PC-3 (cell line): ENCODE measurements around the gene TRMT10A. TPM values are rescaled to one million over a fixed set of nuclear protein-coding genes. Genes with fewer than 3 reads are reported as not detected.

Experiments
- ATAC-seq: fragments of 200-7000 bp; cut with Tn5 transposase; 2 replicates; pipeline ENCODE4 v1.9.1; 2020; ENCODE audit warnings: mild to moderate bottlenecking, moderate library complexity
- BruUV-seq: library from RNA; stranded (reverse); fragments of 400-500 nt; replicated peaks from 2 replicates; lab custom pipeline; 2021; lab: Mats Ljungman, UMichigan
- CTCF ChIA-PET: fragments of 300-600 bp; sonication (Branson Sonifier 250); formaldehyde crosslinking; loops from one replicate; lab custom pipeline; 2022; ENCODE audit warnings: antibody characterized with exemption; lab: Charles Lee
- POLR2A ChIA-PET: fragments of 300-600 bp; sonication (Branson Sonifier 250); formaldehyde crosslinking; loops from one replicate; lab custom pipeline; 2022; ENCODE audit warnings: antibody characterized with exemption; ENCODE audit not compliant: unreplicated experiment; lab: Charles Lee
- DNase-seq: peaks from one replicate; pipeline ENCODE4 v3.0.0-alpha.2; 2015
- H2AFZ ChIP-seq: fragments of 300-600 bp; sonication (generic); 2 replicates; pipeline ENCODE4 v1.6.0; 2016; ENCODE audit warnings: antibody characterized with exemption, low read length
- H3F3A ChIP-seq: fragments of 300-600 bp; sonication (generic); one replicate; pipeline ENCODE4 v1.6.0; 2017; ENCODE audit warnings: antibody characterized with exemption, low read length, control low read depth, mild to moderate bottlenecking; ENCODE audit not compliant: unreplicated experiment
- H3K27ac ChIP-seq: fragments of 300-600 bp; sonication (generic); 2 replicates; pipeline ENCODE4 v1.5.1; 2016; ENCODE audit warnings: mild to moderate bottlenecking, low read length
- H3K27me3 ChIP-seq: fragments of 300-600 bp; sonication (generic); 2 replicates; pipeline ENCODE4 v1.6.1; 2016; ENCODE audit warnings: low read length, mixed read lengths
- H3K36me3 ChIP-seq: fragments of 300-600 bp; sonication (generic); 2 replicates; pipeline ENCODE4 v1.6.1; 2016; ENCODE audit warnings: low read depth, mixed run types, low read length, mixed read lengths
- H3K4me1 ChIP-seq: fragments of 300-600 bp; sonication (generic); 2 replicates; pipeline ENCODE4 v1.5.1; 2016; ENCODE audit warnings: low read length; ENCODE audit not compliant: insufficient read depth
- H3K4me2 ChIP-seq: fragments of 300-600 bp; sonication (generic); 2 replicates; pipeline ENCODE4 v1.6.0; 2016; ENCODE audit warnings: low read length
- H3K4me3 ChIP-seq: fragments of 300-600 bp; sonication (generic); 2 replicates; pipeline ENCODE4 v1.5.1; 2016; ENCODE audit warnings: mild to moderate bottlenecking, low read length, mixed read lengths
- H3K79me2 ChIP-seq: fragments of 300-600 bp; sonication (generic); 2 replicates; pipeline ENCODE4 v1.6.1; 2017; ENCODE audit warnings: low read length, mixed read lengths
- H3K9ac ChIP-seq: fragments of 300-600 bp; sonication (generic); 2 replicates; pipeline ENCODE4 v1.6.0; 2016; ENCODE audit warnings: mild to moderate bottlenecking, low read length
- H3K9me2 ChIP-seq: fragments of 300-600 bp; sonication (generic); replicated peaks from 2 replicates; pipeline ENCODE4 v1.6.1; 2016; ENCODE audit warnings: mixed run types, low read length, mixed read lengths
- H3K9me3 ChIP-seq: fragments of 300-600 bp; sonication (generic); 2 replicates; pipeline ENCODE4 v1.6.1; 2016; ENCODE audit warnings: low read length, mixed read lengths
- H4K20me1 ChIP-seq: fragments of 300-600 bp; sonication (generic); 2 replicates; pipeline ENCODE4 v1.6.1; 2016; ENCODE audit warnings: low read length, mixed read lengths
- CTCF ChIP-seq: fragments of 300-600 bp; sonication (generic); conservative IDR thresholded peaks from 2 replicates; pipeline ENCODE4 v1.5.1; 2017; ENCODE audit warnings: antibody characterized with exemption, low read depth, mild to moderate bottlenecking, low read length
- EZH2 ChIP-seq: fragments of 300-600 bp; sonication (generic); IDR thresholded peaks from one replicate; pipeline ENCODE4 v1.6.1; 2017; ENCODE audit warnings: antibody characterized with exemption, mild to moderate bottlenecking, low read length; ENCODE audit not compliant: unreplicated experiment
- EZH2phosphoT487 ChIP-seq: fragments of 300-600 bp; sonication (generic); IDR thresholded peaks from 2 replicates; pipeline ENCODE4 v1.6.1; 2018; ENCODE audit warnings: mild to moderate bottlenecking, antibody characterized with exemption, low read length, borderline replicate concordance
- intact Hi-C: fragments of 100-400 bp; cut with micrococcal nuclease; formaldehyde crosslinking; loops from 2 replicates; pipeline ENCODE4 v1.9.0; 2023
- total RNA-seq: library from RNA; depleted of rRNA; stranded (reverse); fragments of >200 nt; gene quantifications from 2 replicates; pipeline ENCODE4 v1.2.3, GENCODE V29; 2014

Gene TRMT10A
- total RNA-seq, 1 experiment from 2014 or later, result 20.3 TPM

- Histone ChIP-seq H3K27me3 (peaks cover 15% of the 10 kb centered on the region), H3K4me3 (no peak overlapping the region), H3K9ac (no peak overlapping the region), H3K27ac (no peak overlapping the region), H3K79me2 (no peaks in the 10 kb centered on the region), H3K4me2 (peak overlapping the region; percentile 13), H3K9me2 (no peaks in the 10 kb centered on the region), H3K9me3 (no peaks in the 10 kb centered on the region), H3K36me3 (no peaks in the 10 kb centered on the region), H4K20me1 (no peaks in the 10 kb centered on the region), H3K4me1 (no peaks in the 10 kb centered on the region), H2AFZ (no peak overlapping the region), H3F3A (no peaks in the 10 kb centered on the region)
- no peak for ATAC-seq
- POLR2A ChIA-PET, result no interaction called here
- TF ChIP-seq EZH2 (no peak), EZH2phosphoT487 (no peak), CTCF (no peak)
- DNase-seq, result peak; percentile 23
- intact Hi-C loops, result no loop called here
- CTCF ChIA-PET, result no interaction called here
- no TSS peak for BruUV-seq
These were observed 8.8 kb upstream of the TRMT10A start for GRCh38 chr4:99572527-99573240.

DNA sequence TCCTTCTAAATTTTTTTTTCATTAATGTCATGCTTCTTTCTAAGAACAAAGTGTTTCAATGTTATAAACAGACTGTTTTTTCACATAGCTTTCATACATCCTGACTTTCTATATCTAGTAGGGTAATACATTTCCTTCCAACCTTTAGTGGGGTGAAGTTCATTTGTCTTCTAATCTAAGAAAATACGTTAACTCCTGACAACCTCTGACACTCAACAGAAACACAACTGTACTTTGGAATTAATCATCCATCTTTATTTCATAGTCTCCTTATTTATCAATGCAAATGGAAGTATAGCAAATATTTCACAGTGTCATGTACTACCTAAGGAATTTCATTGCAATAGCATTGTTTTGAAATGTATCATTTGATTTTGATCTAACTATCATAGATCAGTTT is 8.0 kb upstream of the TRMT10A start:
- H4K20me1 ChIP-seq, result no peaks in the 10 kb centered on the region
- H3K4me3 ChIP-seq, result no peak overlapping the region
- intact Hi-C loops, result no loop called here
- no peaks in the 10 kb centered on the region for H3K36me3 ChIP-seq
- ChIA-PET POLR2A (no interaction called here), CTCF (no interaction called here)
- TF ChIP-seq EZH2 (no peak), EZH2phosphoT487 (no peak), CTCF (no peak)
- H3F3A ChIP-seq, result no peaks in the 10 kb centered on the region
- ATAC-seq (no peak), DNase-seq (no peak)
- H2AFZ ChIP-seq, result no peak overlapping the region
- no peak overlapping the region for H3K9ac ChIP-seq
- no peaks in the 10 kb centered on the region for H3K9me3 ChIP-seq
- H3K79me2 ChIP-seq, result no peaks in the 10 kb centered on the region
- H3K9me2 ChIP-seq, result no peaks in the 10 kb centered on the region
- no peak overlapping the region for H3K27ac ChIP-seq
- BruUV-seq, result no TSS peak
- H3K4me1 ChIP-seq, result no peaks in the 10 kb centered on the region
- peaks cover 15% of the 10 kb centered on the region for H3K27me3 ChIP-seq
- no peak overlapping the region for H3K4me2 ChIP-seq

DNA sequence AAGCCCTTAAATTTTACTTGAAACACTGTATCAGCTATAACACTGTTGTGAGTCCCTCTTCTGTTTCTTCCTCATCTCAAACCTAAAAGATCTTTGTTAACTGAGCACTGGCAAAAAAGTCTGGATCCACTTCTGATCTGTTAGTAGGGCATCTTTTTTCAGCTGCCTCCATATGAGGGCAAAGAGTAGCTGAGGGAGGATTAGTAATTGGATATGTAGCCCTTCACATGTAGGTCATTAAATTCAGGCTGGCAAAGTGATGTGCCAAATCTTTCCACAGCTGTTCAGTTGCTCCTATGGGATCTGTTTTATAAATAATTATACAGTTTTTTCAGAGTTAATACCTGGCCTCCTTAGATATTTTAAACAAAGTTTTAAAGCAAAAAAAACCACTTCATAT is 1.1 kb upstream of the TRMT10A start:
- Histone ChIP-seq H3K4me1 (peaks cover 9% of the 10 kb centered on the region; the same call in 1 of the 2 replicates), H3K27me3 (no peaks in the 10 kb centered on the region), H3K4me3 (no peak overlapping the region), H3K9me3 (no peaks in the 10 kb centered on the region), H3K9me2 (no peaks in the 10 kb centered on the region), H3K79me2 (no peaks in the 10 kb centered on the region), H3K27ac (no peak overlapping the region), H3K9ac (no peak overlapping the region), H3K4me2 (peak overlapping the region; percentile 95), H3K36me3 (no peaks in the 10 kb centered on the region), H4K20me1 (no peaks in the 10 kb centered on the region), H3F3A (no peaks in the 10 kb centered on the region), H2AFZ (peak overlapping the region; percentile 82; the same call in 1 of the 2 replicates)
- ChIA-PET CTCF (no interaction called here), POLR2A (no interaction called here)
- BruUV-seq, result no TSS peak
- no peak for TF ChIP-seq EZH2phosphoT487
- no peak for TF ChIP-seq CTCF
- no peak for TF ChIP-seq EZH2
- no peak for DNase-seq
- ATAC-seq, result no peak
- intact Hi-C loops, result loop anchor here (2.0 to 5.0 kb wide), 3 partner anchors 157 to 497 kb away; no protein-coding TSS in a partner anchor
